ENCODE results near the gene RBM20. TPM values are rescaled to one million over a fixed set of nuclear protein-coding genes. Genes with fewer than 3 reads are reported as not detected.

RBM20 gene
- total and polyA plus RNA-seq, 2 of the 13 experiments (the other 11 are each of a cell fraction or from before 2014, with no cell fraction given): 0.02 to 0.22 TPM

DNA sequence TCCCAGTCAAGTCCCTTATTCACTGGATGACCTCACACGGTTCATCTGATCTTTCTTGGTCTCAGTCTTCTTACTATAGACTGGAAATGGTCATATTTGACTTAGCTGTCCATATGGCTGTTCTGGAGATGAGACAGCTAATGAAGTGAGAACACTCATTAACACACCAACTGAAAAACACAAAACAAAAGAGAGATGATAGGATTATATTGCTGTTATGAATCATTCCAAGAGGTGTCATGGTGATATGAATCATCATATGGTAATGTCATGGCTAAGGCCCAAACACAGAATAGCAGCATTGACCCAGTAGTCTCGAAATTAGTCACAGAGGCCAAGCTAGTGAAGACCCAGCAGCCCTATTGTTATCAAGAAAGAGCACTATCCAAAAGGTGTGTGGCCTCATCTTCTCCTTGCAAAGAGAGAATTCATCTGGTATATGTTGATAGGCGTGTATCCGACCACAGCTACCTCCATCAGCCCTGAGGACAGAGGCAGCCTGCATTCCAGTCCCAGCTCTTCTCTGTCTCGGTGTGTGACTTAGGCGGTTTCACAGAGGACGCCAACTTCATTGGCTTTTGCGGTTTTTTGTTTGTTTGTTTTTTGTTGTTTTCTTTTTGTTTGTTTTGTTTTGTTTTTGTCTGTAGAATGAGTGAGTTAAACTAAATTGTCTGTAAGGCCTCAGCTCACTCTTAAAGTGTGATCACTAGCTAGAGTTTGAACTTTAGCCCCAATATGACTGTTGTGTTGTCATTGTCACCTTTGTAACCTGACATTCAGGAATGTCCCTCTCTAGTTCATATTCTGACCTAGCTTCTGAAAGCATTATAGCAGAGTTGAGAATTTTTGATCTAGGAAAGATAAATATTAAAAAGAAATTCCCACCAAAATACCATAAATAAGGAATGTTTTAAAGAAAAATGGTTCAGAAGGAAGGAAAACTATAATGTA, 130.2 kb downstream of the RBM20 start (continued):
- TF ChIP-seq NR2F2 (IDR thresholded peaks at IDR 0.05; ENCODE audit: borderline replicate concordance, low read depth): 0 out of 2 replicates have a peak, but pooled peaks have one; percentile 7
- TF ChIP-seq CEBPG (CRISPR knock-in tag; IDR thresholded peaks at IDR 0.05): 0 out of 2 replicates have a peak, but pooled peaks have one; percentile 9
- TF ChIP-seq, protein P1, sequence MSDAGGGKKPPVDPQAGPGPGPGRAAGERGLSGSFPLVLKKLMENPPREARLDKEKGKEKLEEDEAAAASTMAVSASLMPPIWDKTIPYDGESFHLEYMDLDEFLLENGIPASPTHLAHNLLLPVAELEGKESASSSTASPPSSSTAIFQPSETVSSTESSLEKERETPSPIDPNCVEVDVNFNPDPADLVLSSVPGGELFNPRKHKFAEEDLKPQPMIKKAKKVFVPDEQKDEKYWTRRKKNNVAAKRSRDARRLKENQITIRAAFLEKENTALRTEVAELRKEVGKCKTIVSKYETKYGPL (CRISPR knock-in tag; IDR thresholded peaks at IDR 0.05): no peak
- TF ChIP-seq FLYWCH1 (CRISPR knock-in tag; IDR thresholded peaks at IDR 0.05): no peak
- no peak for TF ChIP-seq ZNF230 (CRISPR knock-in tag; IDR thresholded peaks at IDR 0.05)
- peak; percentile 92 for TF ChIP-seq BCL6 (CRISPR knock-in tag; IDR thresholded peaks at IDR 0.05)
- TF ChIP-seq SRY (CRISPR knock-in tag; IDR thresholded peaks at IDR 0.05): no peak
- peak; percentile 56; the same call in 1 of the 2 replicates for TF ChIP-seq SIX1 (CRISPR knock-in tag; IDR thresholded peaks at IDR 0.05; ENCODE audit: borderline replicate concordance)
- peak; percentile 41; the same call in 1 of the 2 replicates for TF ChIP-seq ZNF7 (CRISPR knock-in tag; IDR thresholded peaks at IDR 0.05)
- TF ChIP-seq RARA (CRISPR knock-in tag; IDR thresholded peaks at IDR 0.05): peak; percentile 75; the same call in 1 of the 2 replicates
- 0 out of 2 replicates have a peak, but pooled peaks have one; percentile 14 for TF ChIP-seq ZSCAN9 (CRISPR knock-in tag; IDR thresholded peaks at IDR 0.05; ENCODE audit: borderline replicate concordance)
- TF ChIP-seq, protein P2, sequence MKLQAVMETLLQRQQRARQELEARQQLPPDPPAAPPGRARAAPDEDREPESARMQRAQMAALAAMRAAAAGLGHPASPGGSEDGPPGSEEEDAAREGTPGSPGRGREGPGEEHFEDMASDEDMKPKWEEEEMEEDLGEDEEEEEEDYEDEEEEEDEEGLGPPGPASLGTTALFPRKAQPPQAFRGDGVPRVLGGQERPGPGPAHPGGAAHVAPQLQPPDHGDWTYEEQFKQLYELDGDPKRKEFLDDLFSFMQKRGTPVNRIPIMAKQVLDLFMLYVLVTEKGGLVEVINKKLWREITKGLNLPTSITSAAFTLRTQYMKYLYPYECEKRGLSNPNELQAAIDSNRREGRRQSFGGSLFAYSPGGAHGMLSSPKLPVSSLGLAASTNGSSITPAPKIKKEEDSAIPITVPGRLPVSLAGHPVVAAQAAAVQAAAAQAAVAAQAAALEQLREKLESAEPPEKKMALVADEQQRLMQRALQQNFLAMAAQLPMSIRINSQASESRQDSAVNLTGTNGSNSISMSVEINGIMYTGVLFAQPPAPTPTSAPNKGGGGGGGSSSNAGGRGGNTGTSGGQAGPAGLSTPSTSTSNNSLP (IDR thresholded peaks at IDR 0.05; ENCODE audit: low read depth, low read length): peak; percentile 13
- TF ChIP-seq, protein P3, sequence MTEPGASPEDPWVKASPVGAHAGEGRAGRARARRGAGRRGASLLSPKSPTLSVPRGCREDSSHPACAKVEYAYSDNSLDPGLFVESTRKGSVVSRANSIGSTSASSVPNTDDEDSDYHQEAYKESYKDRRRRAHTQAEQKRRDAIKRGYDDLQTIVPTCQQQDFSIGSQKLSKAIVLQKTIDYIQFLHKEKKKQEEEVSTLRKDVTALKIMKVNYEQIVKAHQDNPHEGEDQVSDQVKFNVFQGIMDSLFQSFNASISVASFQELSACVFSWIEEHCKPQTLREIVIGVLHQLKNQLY (CRISPR knock-in tag; IDR thresholded peaks at IDR 0.05): 0 out of 2 replicates have a peak, but pooled peaks have one; percentile 26
- TF ChIP-seq, protein P4, sequence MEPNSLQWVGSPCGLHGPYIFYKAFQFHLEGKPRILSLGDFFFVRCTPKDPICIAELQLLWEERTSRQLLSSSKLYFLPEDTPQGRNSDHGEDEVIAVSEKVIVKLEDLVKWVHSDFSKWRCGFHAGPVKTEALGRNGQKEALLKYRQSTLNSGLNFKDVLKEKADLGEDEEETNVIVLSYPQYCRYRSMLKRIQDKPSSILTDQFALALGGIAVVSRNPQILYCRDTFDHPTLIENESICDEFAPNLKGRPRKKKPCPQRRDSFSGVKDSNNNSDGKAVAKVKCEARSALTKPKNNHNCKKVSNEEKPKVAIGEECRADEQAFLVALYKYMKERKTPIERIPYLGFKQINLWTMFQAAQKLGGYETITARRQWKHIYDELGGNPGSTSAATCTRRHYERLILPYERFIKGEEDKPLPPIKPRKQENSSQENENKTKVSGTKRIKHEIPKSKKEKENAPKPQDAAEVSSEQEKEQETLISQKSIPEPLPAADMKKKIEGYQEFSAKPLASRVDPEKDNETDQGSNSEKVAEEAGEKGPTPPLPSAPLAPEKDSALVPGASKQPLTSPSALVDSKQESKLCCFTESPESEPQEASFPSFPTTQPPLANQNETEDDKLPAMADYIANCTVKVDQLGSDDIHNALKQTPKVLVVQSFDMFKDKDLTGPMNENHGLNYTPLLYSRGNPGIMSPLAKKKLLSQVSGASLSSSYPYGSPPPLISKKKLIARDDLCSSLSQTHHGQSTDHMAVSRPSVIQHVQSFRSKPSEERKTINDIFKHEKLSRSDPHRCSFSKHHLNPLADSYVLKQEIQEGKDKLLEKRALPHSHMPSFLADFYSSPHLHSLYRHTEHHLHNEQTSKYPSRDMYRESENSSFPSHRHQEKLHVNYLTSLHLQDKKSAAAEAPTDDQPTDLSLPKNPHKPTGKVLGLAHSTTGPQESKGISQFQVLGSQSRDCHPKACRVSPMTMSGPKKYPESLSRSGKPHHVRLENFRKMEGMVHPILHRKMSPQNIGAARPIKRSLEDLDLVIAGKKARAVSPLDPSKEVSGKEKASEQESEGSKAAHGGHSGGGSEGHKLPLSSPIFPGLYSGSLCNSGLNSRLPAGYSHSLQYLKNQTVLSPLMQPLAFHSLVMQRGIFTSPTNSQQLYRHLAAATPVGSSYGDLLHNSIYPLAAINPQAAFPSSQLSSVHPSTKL (CRISPR knock-in tag; IDR thresholded peaks at IDR 0.05): peak; percentile 59
- no peak for TF ChIP-seq ZNF224 (CRISPR knock-in tag; IDR thresholded peaks at IDR 0.05)
- peak; percentile 69 for TF ChIP-seq SOX5 (CRISPR knock-in tag; IDR thresholded peaks at IDR 0.05; ENCODE audit: borderline replicate concordance)
- no peak for TF ChIP-seq CHCHD3 (CRISPR knock-in tag; IDR thresholded peaks at IDR 0.05)
- no peak for TF ChIP-seq ZSCAN30 (CRISPR knock-in tag; IDR thresholded peaks at IDR 0.05)
- no peak for TF ChIP-seq PAX8 (CRISPR knock-in tag; IDR thresholded peaks at IDR 0.05; ENCODE audit: borderline replicate concordance)
- TF ChIP-seq FOXP1 (IDR thresholded peaks at IDR 0.05): 0 out of 2 replicates have a peak, but pooled peaks have one; percentile 49
- peak; percentile 57 for TF ChIP-seq FOXP1 (CRISPR knock-in tag; IDR thresholded peaks at IDR 0.05)
- TF ChIP-seq PPARG (CRISPR knock-in tag; conservative IDR thresholded peaks at IDR 0.05): peak; percentile 85
- TF ChIP-seq, protein P5, sequence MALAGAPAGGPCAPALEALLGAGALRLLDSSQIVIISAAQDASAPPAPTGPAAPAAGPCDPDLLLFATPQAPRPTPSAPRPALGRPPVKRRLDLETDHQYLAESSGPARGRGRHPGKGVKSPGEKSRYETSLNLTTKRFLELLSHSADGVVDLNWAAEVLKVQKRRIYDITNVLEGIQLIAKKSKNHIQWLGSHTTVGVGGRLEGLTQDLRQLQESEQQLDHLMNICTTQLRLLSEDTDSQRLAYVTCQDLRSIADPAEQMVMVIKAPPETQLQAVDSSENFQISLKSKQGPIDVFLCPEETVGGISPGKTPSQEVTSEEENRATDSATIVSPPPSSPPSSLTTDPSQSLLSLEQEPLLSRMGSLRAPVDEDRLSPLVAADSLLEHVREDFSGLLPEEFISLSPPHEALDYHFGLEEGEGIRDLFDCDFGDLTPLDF (CRISPR knock-in tag; IDR thresholded peaks at IDR 0.05): no peak
